SK-N-SH (cell line): ENCODE data around the gene COQ3. TPM values are rescaled to one million over a fixed set of nuclear protein-coding genes. Genes with fewer than 3 reads are reported as not detected.

Experiments
- CTCF ChIA-PET: fragments of 300-600, 350-600 bp; formaldehyde crosslinking; extraction: SDS; loops from one replicate; lab custom pipeline; 2021; lab: Yijun Ruan, JAX
- POLR2A ChIA-PET: fragments of 350-600 bp; sonication (Branson Sonifier 250); formaldehyde crosslinking; extraction: SDS; loops from one replicate; lab custom pipeline; 2020; ENCODE audit warnings: antibody characterized with exemption, inconsistent platforms; lab: Yijun Ruan, JAX
- DNase-seq: peaks from one replicate; pipeline ENCODE4 v3.0.0; 2012
- H2AFZ ChIP-seq: fragments of 200-600 bp; sonication (generic); 2 replicates; pipeline ENCODE4 v1.8.1; 2016; ENCODE audit warnings: antibody characterized with exemption, mild to moderate bottlenecking, low read depth
- H3F3A ChIP-seq: fragments of 200-600 bp; sonication (generic); replicated peaks from 2 replicates; pipeline ENCODE3; 2016; ENCODE audit warnings: antibody characterized with exemption, mild to moderate bottlenecking; ENCODE audit not compliant: insufficient read depth
- H3K27ac ChIP-seq, 2 experiments: fragments of 200-500 bp in 1 of 2; fragments of 200-600 bp in 1 of 2; sonication (Bioruptor generic) in 1 of 2; sonication (generic), shearing (Covaris generic) in 1 of 2; 2 replicates each; pipeline versions ENCODE4 v1.5.1 to v1.6.1; 2014 to 2016; ENCODE audit warnings: low read depth in 2 of 2, inconsistent platforms in 1 of 2, low read length in 1 of 2, mild to moderate bottlenecking in 1 of 2, mixed read lengths in 1 of 2
- H3K27me3 ChIP-seq: fragments of 200-600 bp; sonication (generic), shearing (Covaris generic); 2 replicates; pipeline ENCODE4 v1.6.1; 2016; ENCODE audit warnings: mixed run types; ENCODE audit not compliant: insufficient read depth
- H3K36me3 ChIP-seq, 2 experiments: fragments of 200-500 bp in 1 of 2; fragments of 200-600 bp in 1 of 2; sonication (Bioruptor generic) in 1 of 2; sonication (generic) in 1 of 2; replicated peaks in 1 of 2; 2 replicates each; pipeline versions ENCODE3 to v1.5.1; 2014 to 2016; ENCODE audit warnings: low read length in 1 of 2, mild to moderate bottlenecking in 1 of 2; ENCODE audit not compliant: insufficient read depth in 2 of 2, control insufficient read depth in 1 of 2
- H3K4me1 ChIP-seq, 2 experiments: fragments of 200-500 bp in 1 of 2; fragments of 200-600 bp in 1 of 2; sonication (Bioruptor generic) in 1 of 2; sonication (generic), shearing (Covaris generic) in 1 of 2; 2 replicates each; pipeline versions ENCODE4 v1.5.1 to v1.6.1; 2014 to 2016; ENCODE audit warnings: low read depth in 1 of 2, low read length in 1 of 2, mixed run types in 1 of 2; ENCODE audit not compliant: insufficient read depth in 2 of 2, control insufficient read depth in 1 of 2
- H3K4me2 ChIP-seq: fragments of 200-600 bp; sonication (generic), shearing (Covaris generic); 2 replicates; pipeline ENCODE4 v1.6.1; 2017; ENCODE audit warnings: mixed run types
- H3K4me3 ChIP-seq, 2 experiments: fragments of 200-500 bp in 1 of 2; fragments of 200-600 bp in 1 of 2; sonication (Bioruptor generic) in 1 of 2; sonication (generic), shearing (Covaris generic) in 1 of 2; 2 replicates each; pipeline versions ENCODE4 v1.5.1 to v1.8.1; 2014 to 2016; ENCODE audit warnings: low read depth in 2 of 2, inconsistent platforms in 1 of 2, low read length in 1 of 2, mild to moderate bottlenecking in 1 of 2, mixed read lengths in 1 of 2, moderate library complexity in 1 of 2
- H3K79me2 ChIP-seq: fragments of 200-600 bp; sonication (generic); 2 replicates; pipeline ENCODE4 v1.8.1; 2017; ENCODE audit warnings: mild to moderate bottlenecking; ENCODE audit not compliant: insufficient read depth
- H3K9ac ChIP-seq: fragments of 200-600 bp; sonication (generic); 2 replicates; pipeline ENCODE4 v1.6.1; 2017; ENCODE audit warnings: mixed run types
- H3K9me2 ChIP-seq: fragments of 200-600 bp; sonication (generic); 2 replicates; pipeline ENCODE4 v1.6.1; 2017; ENCODE audit warnings: mixed run types
- H3K9me3 ChIP-seq: fragments of 200-600 bp; sonication (generic); 2 replicates; pipeline ENCODE4 v1.6.1; 2017; ENCODE audit warnings: mixed run types, mild to moderate bottlenecking, moderate library complexity
- H4K20me1 ChIP-seq: fragments of 200-600 bp; sonication (generic); 2 replicates; pipeline ENCODE4 v1.6.1; 2017; ENCODE audit warnings: mild to moderate bottlenecking, mixed run types; ENCODE audit not compliant: insufficient read depth
- FOXJ3 ChIP-seq: sonication (generic); formaldehyde crosslinking; IDR thresholded peaks from 2 replicates; pipeline ENCODE4 v1.5.1; 2020; ENCODE audit warnings: mild to moderate bottlenecking, missing genetic modification reagents
- GABPA ChIP-seq: IDR thresholded peaks from 2 replicates; pipeline ENCODE4 v1.4.0; 2012; ENCODE audit warnings: low read depth, mild to moderate bottlenecking
- GATA2 ChIP-seq: sonication (generic); formaldehyde crosslinking; IDR thresholded peaks from 2 replicates; pipeline ENCODE4 v1.5.0; 2020; ENCODE audit warnings: mild to moderate bottlenecking, missing genetic modification reagents
- NFIC ChIP-seq: IDR thresholded peaks from 2 replicates; pipeline ENCODE4 v1.4.0; 2012; ENCODE audit warnings: borderline replicate concordance
- RXRA ChIP-seq: IDR thresholded peaks from 2 replicates; pipeline ENCODE4 v1.4.0; 2012; ENCODE audit warnings: low read depth, mild to moderate bottlenecking, borderline replicate concordance
- SIN3A ChIP-seq: IDR thresholded peaks from 2 replicates; pipeline ENCODE4 v1.6.1; 2012; ENCODE audit warnings: low read depth, mild to moderate bottlenecking, low read length, moderate library complexity, borderline replicate concordance
- YY1 ChIP-seq: IDR thresholded peaks from 2 replicates; pipeline ENCODE4 v1.4.0; 2012; ENCODE audit warnings: low read depth, mild to moderate bottlenecking
- WGBS: methylation state at CpG from one replicate; pipeline ENCODE4 v1.1.6; 2017; ENCODE audit warnings: low lambda C conversion rate; 5-methylcytosine and 5-hydroxymethylcytosine counted together
- polyA plus RNA-seq, 3 experiments: library from polyadenylated mRNA; depleted of rRNA; stranded (reverse); fragments of >200 nt; gene quantifications; 2 replicates each; pipeline ENCODE4 v1.2.3, GENCODE V29; 2012
- TF ChIP-seq, protein P1 (sequence below): IDR thresholded peaks from 2 replicates; pipeline ENCODE4; 2012
- TF ChIP-seq, protein P2 (sequence below): IDR thresholded peaks from 2 replicates; pipeline ENCODE4 v1.6.1; 2012; ENCODE audit warnings: mild to moderate bottlenecking, low read depth, low read length, moderate library complexity

COQ3 gene
- polyA plus RNA-seq, 1 of the 3 experiments (the other 2 are of a cell fraction), result 6.4 TPM

DNA sequence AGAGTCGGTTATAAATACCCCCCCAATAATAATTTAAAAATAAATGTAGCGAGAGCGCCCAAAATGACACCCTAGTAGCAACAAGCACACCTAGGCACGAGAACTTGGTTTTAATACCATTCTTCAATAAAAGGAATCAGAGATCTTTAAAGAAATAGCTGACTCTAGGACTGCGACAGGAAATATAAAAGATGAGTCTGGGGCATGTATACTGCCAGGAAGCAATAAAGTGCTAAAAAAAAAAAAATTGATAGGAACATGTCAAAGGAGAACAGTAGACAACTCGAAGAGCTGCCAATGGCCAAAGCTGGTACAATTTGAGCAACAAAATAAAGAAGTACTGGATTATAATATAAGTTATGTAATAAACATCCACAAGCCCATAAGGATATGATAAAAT is 28.9 kb upstream of the COQ3 start:
- Histone ChIP-seq H3F3A (peaks cover 16% of the 10 kb centered on the region), H3K36me3 (peaks cover 13 to 15% of the 10 kb centered on the region in 2 experiments), H3K79me2 (peaks cover 89% of the 10 kb centered on the region), H3K4me2 (peak overlapping the region; percentile 77; the same call in 1 of the 2 replicates), H3K27me3 (no peaks in the 10 kb centered on the region), H3K9me2 (no peaks in the 10 kb centered on the region), H3K9me3 (no peaks in the 10 kb centered on the region), H3K9ac (no peak overlapping the region), H3K4me1 (peaks cover 8 to 15% of the 10 kb centered on the region in 2 experiments), H4K20me1 (peaks cover 65% of the 10 kb centered on the region), H2AFZ (no peak overlapping the region), H3K4me3 (no peak overlapping the region), H3K27ac (no peak overlapping the region)
- no peak for DNase-seq
- no peak for TF ChIP-seq GATA2 (CRISPR knock-in tag)
- no peak for TF ChIP-seq GABPA
- no peak for TF ChIP-seq SIN3A
- TF ChIP-seq, protein P1, sequence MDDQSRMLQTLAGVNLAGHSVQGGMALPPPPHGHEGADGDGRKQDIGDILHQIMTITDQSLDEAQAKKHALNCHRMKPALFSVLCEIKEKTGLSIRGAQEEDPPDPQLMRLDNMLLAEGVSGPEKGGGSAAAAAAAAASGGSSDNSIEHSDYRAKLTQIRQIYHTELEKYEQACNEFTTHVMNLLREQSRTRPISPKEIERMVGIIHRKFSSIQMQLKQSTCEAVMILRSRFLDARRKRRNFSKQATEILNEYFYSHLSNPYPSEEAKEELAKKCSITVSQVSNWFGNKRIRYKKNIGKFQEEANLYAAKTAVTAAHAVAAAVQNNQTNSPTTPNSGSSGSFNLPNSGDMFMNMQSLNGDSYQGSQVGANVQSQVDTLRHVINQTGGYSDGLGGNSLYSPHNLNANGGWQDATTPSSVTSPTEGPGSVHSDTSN, result no peak
- no peak for TF ChIP-seq RXRA
- TF ChIP-seq, protein P2, sequence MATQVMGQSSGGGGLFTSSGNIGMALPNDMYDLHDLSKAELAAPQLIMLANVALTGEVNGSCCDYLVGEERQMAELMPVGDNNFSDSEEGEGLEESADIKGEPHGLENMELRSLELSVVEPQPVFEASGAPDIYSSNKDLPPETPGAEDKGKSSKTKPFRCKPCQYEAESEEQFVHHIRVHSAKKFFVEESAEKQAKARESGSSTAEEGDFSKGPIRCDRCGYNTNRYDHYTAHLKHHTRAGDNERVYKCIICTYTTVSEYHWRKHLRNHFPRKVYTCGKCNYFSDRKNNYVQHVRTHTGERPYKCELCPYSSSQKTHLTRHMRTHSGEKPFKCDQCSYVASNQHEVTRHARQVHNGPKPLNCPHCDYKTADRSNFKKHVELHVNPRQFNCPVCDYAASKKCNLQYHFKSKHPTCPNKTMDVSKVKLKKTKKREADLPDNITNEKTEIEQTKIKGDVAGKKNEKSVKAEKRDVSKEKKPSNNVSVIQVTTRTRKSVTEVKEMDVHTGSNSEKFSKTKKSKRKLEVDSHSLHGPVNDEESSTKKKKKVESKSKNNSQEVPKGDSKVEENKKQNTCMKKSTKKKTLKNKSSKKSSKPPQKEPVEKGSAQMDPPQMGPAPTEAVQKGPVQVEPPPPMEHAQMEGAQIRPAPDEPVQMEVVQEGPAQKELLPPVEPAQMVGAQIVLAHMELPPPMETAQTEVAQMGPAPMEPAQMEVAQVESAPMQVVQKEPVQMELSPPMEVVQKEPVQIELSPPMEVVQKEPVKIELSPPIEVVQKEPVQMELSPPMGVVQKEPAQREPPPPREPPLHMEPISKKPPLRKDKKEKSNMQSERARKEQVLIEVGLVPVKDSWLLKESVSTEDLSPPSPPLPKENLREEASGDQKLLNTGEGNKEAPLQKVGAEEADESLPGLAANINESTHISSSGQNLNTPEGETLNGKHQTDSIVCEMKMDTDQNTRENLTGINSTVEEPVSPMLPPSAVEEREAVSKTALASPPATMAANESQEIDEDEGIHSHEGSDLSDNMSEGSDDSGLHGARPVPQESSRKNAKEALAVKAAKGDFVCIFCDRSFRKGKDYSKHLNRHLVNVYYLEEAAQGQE, result no peak
- ChIA-PET CTCF (interaction anchor here (0.7 to 2.1 kb wide), 4 partner anchors 12 to 93 kb away, joined by 3 to 7 read pairs (median 4); partner anchors contain the start of gene FAXC), POLR2A (interaction anchor here (0.6 kb wide), 1 partner anchor 29 kb away, joined by 4 read pairs; no protein-coding TSS in a partner anchor)
- 91% methylated on average over 6 of the region's 6 CpGs for WGBS

DNA sequence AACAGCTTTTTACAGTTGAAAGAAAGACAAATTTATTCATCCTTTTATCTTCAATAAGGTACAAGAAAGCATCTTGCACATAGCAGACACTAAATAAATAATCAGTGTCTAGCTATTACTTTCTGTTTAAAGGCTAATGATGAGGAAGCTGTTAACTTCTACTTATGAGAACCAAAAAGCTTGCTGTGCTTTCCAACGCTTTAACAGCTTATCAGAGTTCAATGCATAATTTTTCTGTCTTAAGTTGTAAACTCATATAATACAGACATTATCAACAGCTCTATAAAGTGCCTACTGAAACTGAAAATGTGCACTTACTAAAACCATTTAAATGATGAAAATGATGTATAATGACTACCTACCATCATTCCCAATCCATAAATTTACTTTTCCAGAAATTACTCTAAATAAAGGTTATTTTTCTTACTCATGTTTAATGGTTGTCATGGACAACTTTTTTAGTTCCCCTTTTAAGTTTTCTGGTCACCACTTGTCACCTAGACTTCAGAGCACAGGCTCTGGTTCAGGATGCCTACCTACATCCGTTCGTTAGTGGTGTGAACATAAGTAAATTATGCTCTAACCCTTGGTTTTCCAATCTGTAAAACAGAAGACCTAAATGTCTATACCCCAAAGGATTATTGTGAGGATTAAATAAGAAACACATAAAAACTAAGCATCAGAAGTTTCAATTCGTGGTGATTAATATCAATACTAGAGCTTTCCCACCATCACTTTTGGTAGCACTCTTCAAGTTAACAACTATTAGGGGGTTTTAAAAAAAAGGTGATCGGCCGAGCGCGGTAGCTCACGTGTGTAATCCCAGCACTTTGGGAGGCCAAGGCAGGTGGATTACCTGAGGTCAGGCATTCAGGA is 23.1 kb upstream of the COQ3 start:
- H3K36me3 ChIP-seq, result peaks cover 39 to 47% of the 10 kb centered on the region in 2 experiments
- H3K9ac ChIP-seq, result no peak overlapping the region
- H3K4me1 ChIP-seq, result peaks cover 5 to 8% of the 10 kb centered on the region in 2 experiments; a peak in 3 of 4 replicates
- no peaks in the 10 kb centered on the region for H3F3A ChIP-seq
- 86% methylated on average over 9 of the region's 9 CpGs for WGBS
- no peak overlapping the region for H3K4me2 ChIP-seq
- ChIA-PET POLR2A (interaction anchor here (0.7 kb wide), 1 partner anchor 24 kb away, joined by 3 read pairs; no protein-coding TSS in a partner anchor), CTCF (interaction anchor here (0.7 to 1.3 kb wide), 2 partner anchors 14 to 95 kb away, joined by 3 read pairs; no protein-coding TSS in a partner anchor)
- no peak overlapping the region for H2AFZ ChIP-seq
- H3K27me3 ChIP-seq, result no peaks in the 10 kb centered on the region
- H3K9me2 ChIP-seq, result no peaks in the 10 kb centered on the region
- H4K20me1 ChIP-seq, result peaks cover 93% of the 10 kb centered on the region
- H3K9me3 ChIP-seq, result no peaks in the 10 kb centered on the region
- DNase-seq, result no peak
- no peak overlapping the region for H3K27ac ChIP-seq
- peaks cover 100% of the 10 kb centered on the region for H3K79me2 ChIP-seq
- no peak overlapping the region for H3K4me3 ChIP-seq
- TF ChIP-seq YY1, result no peak
- TF ChIP-seq FOXJ3, result no peak
- no peak for TF ChIP-seq GABPA
- TF ChIP-seq NFIC, result no peak
- TF ChIP-seq, all 33 proteins: peak for 0
